Spleen (tissue), 7 donors: Measurements from ENCODE around the gene GALNTL6.

ENCODE experiments used
- CTCF ChIP-seq, 11 experiments: fragments of 200-600 bp in 7 of 11; fragments of 450-650 bp in 4 of 11; sonication (generic) in 4 of 11; IDR thresholded peaks in 8 of 11; conservative IDR thresholded peaks in 3 of 11; 1 replicate in 7 of 11; 2 replicates in 4 of 11; pipeline versions ENCODE4 v1.4.0 to v1.8.0; 2016 to 2021; ENCODE audit warnings: antibody characterized with exemption in 11 of 11, inconsistent platforms in 4 of 11, mild to moderate bottlenecking in 1 of 11
- POLR2AphosphoS5 ChIP-seq, 3 donors: sonication (generic); formaldehyde crosslinking; IDR thresholded peaks; one replicate each; pipeline ENCODE4 v1.5.1; 2017; ENCODE audit warnings: antibody characterized with exemption in 3 of 3
- donor health status: DM: no; HTN: no; CAD: no; lungs with moderate emphysema.
- donor health status: DM: no; HTN: no; CAD: no.
- donor health status: DM: no; HTN: no; CAD: no.

GRCh38 chr4:172985552-172985951 lies 1172.3 kb downstream of the GALNTL6 start:
- no peak for TF ChIP-seq CTCF (IDR thresholded peaks at IDR 0.05 in 8 of 11, conservative IDR thresholded peaks at IDR 0.05 in 3 of 11)
- TF ChIP-seq POLR2AphosphoS5 (IDR thresholded peaks at IDR 0.05): no peak
